HG03520 (cell line): ENCODE measurements around the gene TAS1R1.

Experiments used
- ATAC-seq: cut with Tn5 transposase; IDR thresholded peaks from one replicate; pipeline ENCODE4 v1.9.1; 2021; ENCODE audit warnings: mild to moderate bottlenecking, moderate library complexity; ENCODE audit not compliant: unreplicated experiment

Gene TAS1R1

DNA sequence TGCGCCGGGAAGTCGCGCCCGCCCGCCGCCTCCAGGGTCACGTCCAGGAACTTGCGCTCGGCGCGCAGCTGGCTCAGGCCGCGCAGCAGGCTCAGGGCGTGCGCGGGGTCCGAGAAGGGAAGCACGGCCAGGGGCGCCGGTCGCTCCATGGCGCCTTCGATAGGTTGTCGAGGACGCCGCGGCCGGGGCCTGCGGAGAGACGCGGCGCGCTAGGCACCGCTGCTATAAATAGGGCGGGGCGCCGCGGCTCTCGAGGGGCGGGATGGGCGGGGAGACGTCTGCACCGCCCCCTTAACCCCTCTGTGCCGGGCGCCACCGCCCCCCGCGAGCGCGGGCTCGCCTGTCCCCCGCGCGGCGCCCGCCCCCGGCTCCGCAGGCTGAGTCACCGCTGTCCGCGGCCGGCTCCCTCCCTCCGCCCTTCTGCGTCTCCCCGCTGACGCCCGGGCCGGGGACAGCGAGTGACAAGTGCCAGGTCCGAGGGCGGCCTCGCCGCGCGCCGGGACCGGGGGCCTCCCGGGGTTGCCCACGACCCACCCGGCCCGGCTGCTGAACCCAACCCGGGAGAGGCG is 47.6 kb downstream of the TAS1R1 start, which contains the start of gene KLHL21:
TSS of gene KLHL21 (minus strand) at position 201 of the 569 bp plus-strand sequence. CDS start at position 149, 52 bp downstream.
- ATAC-seq, result peak; percentile 48

DNA sequence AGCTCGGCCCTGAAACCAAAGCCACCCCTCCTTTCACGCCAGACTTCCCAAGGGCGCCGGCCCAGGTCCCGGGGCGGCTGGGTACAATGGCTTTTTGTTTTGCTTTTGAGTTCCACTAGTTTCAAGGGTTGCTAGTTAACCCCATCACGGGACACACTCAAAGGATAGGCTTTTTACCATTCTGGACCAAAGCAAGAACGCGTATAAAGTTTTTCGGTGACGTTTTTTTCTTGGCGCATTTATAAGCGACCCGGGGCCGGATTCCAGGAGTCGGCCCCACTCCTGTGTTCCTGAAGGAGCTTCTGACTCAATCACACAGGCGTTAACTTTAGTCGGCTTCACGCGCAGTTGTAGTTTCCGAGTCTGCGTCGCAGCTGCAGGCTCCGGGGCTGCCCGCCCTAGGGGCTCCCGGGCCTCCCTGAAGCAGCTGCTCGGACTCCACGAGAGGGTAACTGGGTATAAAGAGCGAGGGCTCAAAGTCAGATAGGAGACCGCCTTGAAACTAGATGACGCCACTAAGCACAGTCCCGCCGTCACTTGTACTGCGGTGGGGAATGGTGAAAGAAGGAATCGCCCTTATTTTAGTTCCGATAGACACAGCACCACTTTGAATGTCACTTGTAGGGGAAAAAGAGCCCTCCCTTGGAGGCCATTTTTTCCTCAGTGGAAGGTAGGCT is 48.3 kb downstream of the TAS1R1 start:
- ATAC-seq, result no peak

DNA sequence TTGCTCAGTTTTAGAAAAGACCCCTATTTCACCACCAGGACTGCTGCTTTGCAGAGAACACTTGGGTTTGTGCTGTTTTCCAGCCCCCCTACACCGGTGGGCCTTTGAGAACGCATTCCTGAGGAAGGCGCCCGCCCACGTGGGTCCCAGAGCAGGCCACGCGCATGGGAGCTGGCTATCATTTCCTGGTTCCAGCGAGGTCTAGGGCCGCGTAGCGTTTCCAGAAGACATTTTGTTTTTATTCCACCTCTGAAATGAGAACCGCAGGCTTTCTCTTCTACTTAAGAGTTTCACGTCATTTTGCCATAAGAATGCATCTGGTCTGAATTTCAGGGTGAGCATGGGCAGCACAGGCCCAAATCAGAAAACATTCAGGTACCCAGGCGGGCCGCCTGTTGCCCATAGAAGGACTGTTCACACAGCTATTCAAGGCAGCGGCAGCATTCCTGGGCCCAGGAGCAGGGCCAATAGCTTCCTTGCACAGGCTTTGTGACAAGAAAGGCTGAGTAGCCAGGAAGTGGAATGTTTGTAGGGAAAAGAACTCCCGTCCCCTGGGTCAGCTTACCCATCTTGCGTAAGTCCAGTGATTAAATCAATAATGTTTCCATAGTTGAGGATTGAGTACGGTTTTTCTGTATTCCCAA is 48.9 kb downstream of the TAS1R1 start:
- ATAC-seq, result no peak

DNA sequence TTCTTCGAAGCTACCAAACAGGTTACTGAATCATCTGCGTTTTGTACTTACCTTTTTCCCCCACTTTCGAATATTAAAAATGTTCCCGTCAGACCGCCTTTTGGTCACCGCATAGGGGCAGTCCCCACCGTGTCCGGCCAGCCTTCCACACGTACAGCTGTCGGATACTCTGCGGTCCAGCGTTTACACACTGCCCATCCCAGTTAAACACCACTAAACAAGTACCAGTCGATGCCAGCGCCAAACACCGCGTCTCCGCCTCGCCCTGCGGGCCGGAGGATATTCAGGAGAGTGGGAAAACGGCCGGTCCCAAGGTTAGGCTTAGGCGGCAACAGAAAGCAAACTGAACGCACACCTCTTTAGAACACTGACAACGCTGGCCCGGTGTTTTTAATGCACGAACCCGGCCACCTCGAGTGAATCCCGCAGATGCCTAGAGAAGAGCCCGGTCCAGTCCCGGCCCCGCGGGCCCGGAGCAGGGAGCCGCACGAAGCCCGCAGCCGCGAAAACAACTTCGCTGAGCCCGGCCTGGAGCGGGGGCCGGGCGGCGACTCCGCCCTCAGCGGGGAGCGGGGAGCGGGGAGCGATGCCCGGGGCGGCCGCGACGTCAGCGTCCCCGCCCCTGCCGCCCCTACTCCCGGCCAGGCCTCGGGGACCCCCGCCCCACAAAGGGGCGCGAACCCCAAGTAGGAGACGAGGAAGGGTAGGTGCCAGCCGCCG is 57.7 kb downstream of the TAS1R1 start:
- peak; percentile 20 for ATAC-seq

DNA sequence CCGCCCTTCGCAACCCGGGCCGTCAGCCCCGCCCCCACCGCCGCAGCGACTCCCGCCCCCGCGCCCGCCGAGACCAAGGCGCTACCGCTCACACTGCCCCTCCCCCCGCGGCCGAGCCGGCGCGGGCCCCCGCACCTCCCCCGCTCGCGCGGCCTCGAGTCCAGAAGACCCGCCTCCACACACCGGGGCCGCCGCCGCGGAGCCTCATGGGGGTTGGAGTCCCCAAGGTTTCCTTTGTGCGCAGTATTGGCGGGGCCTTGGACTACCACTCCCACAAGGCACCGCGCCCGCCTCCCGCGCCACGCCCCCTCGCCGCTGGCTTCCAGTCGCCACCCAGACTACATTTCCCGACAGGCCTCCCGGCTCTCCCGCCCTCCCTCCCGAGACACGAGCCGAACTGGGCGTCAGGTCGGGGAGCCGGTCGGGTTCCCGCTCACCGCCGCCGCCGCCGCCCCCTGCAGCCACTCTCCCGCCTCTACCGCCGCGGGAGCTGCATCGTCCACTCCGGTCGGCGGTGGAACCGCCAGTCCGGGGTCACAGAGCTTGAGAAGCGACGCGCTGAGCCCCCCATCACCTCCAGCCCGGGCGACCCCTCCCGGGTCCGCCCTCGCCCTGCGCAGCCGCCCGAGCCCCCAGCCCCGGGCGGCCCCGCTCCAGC is 58.4 kb downstream of the TAS1R1 start, which contains the start of gene PHF13:
TSS of gene PHF13 (plus strand) at position 371 of the 658 bp plus-strand sequence. CDS start 336 bp downstream, outside the sequence.
- ATAC-seq, result peak; percentile 90

DNA sequence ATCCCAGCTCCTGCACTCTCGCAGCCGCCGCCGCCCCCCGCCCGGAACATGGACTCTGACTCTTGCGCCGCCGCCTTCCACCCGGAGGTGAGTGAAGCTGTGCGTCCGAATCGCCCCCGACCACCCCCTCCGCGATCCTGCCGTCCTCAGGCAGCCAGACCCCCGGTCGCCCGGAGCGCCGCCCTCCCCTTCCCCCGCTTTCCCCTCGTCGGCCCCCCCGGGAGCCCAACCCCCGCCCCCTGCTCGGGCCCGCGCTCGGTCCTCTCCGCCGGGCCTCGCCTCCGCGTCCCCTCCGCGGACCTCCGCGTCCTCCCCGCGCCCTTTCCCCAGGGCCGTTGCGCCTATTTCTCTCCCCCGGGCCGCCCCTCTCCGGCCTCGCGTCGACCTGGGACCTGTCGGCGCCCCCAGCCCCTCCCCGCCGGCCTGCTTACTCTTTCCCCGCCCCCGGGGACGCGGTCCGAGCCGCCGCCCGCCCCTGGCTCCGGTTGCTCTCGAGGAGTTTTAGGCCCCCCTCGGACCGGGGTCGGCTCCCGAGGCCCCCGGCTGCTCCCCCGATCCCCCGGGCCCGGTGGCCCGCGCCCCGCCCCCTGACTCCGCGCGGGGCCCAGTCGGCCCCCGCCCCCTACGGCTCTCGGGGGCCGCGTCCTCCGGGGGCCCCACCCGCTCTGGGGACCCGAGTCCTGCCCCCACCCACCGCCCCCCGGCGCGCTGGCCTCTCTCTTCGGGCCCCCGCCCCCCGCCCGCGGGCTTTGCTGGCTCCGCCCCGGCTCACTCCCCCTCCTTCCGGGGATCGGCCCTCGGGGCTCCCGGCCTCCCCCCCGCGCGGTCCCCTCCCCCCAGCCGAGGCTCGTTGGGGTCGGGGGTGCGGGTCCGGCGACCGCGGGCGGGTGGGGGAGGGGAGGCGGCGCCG is 59.2 kb downstream of the TAS1R1 start:
- no peak for ATAC-seq

DNA sequence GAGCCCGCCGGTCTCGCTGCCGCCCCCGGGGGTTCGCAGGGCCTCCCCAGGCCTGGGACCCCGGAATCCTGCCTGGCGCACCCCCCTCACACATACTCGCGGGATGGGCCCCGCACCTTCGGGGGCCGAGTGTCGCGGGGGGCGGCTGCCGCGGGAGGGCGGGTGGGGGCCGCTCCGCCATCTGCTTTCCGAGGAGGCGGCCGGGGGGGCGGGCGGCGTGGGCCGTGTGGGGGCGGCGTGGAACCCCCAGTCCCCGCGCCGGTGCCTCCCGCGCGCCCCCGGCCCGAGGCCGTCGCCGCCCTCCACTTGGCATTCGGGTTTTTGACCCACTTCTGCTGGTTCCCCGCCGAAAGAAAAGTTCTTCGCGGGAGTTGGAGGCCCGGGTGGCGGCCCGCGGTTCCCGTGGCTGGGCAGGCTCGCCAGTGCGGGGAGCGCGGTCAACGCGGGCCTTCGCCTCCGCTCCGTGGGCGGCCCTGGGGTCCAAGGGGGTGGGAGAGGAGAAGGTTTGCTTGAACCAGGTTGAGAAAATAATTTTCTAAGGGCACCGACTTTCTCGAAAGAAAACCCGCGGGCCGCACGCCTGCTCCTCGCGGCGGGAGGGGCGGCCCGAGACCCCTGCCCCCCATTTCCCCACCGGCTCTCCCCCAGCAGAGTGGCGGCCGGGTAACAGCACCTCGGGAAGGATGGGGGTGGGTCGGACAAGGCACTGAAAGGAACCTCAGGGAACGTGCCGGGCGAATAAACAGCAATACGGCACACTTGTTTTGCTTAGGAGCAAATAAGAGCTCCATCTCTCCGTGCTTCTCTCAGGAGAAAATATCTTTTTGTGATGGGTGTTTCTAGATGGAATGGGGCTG is 60.0 kb downstream of the TAS1R1 start:
- ATAC-seq, result no peak

DNA sequence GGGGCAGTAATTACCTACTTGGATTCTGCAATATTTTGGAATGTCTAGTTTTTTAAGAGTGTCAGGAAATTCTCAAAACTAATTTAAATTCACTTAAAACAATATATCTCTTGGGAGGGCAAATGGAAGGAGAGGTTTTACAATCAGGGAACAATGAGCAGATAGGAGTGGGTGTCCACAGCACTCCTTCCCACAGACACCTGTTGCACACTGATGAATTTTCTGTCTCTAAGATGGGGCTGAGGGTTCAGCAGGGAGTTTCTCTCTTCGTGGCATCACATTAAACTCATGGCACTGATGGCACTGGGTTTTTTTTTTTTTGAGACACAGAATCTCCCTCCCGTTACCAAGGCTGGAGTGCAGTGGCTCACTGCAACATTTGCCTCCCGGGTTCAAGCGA is 63.9 kb downstream of the TAS1R1 start:
- ATAC-seq, result no peak

DNA sequence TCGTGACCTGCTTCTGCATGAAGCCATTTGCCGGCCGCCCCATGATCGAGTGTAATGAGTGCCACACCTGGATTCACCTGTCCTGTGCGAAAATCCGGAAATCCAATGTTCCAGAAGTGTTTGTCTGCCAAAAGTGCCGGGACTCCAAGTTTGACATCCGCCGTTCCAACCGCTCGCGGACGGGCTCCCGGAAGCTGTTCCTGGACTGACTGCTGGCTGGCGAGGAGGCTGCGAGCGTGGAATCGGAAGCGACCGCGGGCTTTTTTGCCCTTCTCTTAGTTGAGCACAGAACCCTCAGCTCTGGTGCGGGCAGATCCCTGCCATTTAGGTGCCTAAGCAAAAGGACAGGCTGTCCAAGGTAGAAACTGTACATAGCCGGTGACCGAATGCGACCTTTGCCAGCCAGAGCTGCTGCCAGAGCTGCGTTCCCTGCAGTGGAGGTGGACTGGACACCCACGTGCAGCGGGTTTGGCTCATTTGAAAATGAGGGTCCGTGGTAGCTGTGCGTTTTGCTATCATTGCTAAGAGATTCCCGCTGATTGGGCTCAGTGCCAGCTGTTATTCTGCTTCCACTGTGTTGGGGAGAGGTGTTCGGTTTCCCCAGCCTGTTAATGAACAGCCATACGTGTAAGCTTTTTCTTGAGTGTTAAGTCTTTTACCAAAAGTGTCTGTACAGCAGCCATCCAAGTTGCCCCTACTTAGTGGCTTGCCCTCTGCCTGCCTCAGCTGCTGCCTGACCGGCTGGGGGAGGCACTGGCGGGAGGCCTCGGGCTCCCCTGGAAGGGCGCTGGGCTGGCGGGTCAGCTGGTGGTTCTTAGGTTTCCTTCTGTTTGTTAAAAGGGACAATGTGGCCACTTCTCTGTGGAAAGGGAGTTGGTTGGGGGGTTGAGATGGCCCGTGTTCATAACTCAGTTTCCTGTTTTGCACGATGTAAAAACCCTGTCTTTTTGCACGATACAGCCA is 66.6 kb downstream of the TAS1R1 start:
- no peak for ATAC-seq

DNA sequence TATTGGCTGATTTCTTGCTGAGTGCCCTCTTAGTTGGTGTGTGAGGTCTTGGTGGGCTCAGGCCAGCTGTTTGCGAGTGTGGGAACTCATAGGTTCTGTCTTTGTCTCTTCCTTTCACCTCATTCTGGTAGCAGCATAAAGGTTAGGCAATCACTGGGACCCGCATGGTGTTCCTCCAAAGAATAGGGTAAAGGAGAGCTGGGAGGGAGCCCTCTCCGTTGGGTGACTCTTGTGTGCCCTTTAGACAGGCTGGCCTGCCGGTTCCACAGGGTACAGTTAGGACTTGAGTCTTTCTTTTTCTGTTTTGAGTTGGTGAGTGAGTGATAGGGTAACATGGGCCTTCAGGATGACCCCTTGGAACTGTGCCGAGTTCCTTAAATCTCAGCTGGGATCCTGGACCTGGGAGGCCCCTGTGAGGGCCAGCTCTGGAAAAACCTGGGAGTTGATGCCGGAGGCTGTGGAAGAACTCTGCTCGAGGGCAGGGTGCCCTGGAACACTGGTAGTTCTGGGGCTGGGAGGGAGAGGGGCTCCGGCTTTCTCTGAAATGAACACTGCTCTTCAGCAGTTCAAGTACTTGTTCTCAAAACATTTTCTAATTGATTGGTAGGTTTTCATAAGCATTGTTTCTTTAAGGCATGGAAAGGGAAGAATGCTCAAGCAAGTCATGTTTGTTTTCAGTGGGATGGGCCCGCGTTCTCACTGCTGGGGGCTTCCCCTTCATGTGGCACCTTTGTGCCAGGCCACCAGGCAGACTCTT is 67.5 kb downstream of the TAS1R1 start:
- ATAC-seq, result no peak

DNA sequence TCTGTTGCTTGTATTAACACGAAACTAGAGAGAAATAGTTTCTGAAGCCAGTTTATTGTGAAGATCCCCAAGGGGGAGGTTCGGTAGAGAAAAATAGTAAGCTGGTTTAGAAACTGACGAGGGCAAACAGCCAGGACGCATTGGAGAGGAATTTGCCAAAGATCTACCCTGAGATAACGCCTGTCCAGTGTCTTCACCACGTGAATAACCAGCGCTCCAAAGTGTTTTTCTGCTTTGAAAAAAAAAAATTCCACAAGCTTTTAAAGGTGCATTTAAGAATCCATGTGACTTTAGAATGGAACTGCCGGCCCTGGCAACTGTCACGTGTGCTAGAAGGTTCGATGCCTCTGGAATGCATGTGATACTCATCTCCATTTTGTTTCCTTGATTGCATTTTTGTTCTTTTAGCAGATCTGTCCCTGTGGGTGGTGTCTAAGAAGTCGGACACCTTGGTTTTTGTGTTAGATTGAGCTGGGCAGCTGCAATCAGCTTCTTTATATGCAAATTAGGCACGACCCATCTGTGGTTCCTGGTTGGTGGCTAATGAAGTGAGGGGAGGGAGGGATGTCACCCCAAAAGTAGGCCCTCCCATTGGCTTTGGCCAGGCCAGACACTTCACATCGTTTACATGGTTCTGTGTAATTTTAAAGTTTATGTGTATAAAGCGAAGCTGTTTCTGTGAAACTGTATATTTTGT is 68.3 kb downstream of the TAS1R1 start:
- ATAC-seq, result no peak

DNA sequence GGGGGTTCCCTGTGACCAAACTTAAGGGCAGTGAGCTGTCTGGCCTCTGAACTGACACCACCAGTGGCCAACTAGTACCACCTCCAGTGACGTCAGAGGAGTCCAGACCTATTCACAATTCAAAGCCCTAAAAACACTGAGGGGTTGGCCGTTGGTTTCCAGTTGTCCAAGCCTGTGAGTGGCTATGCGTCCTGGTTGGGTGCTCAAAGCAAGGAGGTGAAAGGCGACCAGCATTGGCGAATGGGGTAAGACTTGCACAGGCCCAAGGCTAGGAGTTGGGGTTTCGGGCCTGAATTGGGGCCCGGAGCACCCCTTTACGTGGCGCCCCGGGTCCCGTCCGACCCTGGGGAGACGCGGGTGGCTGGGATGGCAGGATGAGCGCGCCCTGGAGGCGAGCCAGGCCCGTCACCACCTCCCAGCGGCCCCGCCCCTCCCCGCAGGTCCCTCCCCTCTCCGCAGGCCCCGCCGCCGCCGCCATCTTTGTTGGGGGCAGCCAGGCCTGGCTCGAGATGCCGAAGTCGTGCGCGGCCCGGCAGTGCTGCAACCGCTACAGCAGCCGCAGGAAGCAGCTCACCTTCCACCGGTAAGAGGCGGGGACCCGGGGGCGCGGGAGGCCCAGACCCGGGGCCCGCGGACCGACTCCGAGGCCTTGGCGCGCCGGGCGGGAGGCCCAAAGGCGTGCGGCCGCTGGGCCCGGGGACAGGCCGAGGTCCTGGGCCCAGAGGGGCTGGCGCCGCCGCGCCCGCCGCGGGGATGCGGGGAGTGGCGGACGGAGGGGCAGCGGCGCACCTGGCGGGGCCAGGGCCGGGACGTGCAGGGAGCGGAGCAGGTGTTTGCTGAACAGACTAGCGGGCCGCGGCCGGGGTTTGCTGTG is 69.8 kb downstream of the TAS1R1 start, which contains the start of gene THAP3:
TSS of gene THAP3 (plus strand) at position 159 of the 874 bp plus-strand sequence. CDS start at position 510, 351 bp downstream.
- ATAC-seq, result peak; percentile 76

DNA sequence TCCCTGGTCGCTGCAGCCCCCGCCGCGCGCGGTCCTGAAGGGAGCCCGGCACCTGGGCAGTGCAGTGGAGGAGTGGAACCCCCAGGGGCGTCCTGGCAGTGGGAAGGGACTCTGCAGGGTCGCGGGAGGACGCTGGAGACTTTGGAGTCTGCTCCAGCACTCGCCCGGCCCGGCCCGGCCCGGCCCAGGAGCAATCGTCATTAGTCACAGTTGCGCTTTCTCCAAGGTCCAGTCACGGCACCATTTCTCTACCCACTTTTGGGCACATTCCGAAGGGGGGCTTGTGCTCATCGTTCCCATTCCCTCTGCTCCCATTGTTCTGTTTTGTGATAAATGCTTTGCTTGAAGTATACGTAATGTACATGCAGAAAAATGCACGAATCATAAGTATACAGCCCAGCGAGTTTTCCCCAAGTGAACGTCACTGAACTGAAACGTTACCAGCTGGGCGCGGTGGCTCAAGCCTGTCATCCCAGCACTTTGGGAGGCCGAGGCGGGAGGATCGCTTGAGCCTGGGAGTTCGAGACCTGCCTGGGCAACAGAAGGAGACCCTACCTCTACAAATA is 70.6 kb downstream of the TAS1R1 start:
- peak; percentile 28 for ATAC-seq

DNA sequence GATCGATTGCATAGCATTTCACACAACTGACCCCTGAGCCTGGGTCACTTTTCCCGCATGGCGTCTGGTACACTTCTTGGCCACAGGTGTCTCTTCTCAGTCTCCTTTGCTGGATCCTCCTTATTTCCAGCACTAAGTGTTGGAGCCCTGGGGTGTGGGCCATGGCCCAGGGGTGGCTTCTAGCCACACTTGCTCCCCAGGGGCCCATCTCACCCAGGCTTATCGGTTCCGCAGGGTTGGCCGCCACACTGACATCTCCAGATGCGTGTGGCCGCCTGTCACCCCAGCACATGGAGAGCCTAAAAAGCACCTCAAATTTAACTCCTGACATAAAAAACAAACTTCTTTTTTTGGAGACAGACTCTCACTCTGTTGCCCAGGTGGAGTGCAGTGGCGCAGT is 71.9 kb downstream of the TAS1R1 start:
- no peak for ATAC-seq
